GM12875 (cell line): Measurements from ENCODE around the gene MBOAT7.
"Not testable (repeated sequence)": the region's sequence is repeated elsewhere in the genome, so short reads cannot be mapped to it uniquely, and the experiment has no call there.

Source experiments
- H3K4me3 ChIP-seq: one replicate; pipeline ENCODE4 v1.5.1; 2011; ENCODE audit warnings: low read depth, low read length, control low read depth
- TF ChIP-seq, protein P1 (sequence below): IDR thresholded peaks from 2 replicates; pipeline ENCODE4 v1.5.1; 2011; ENCODE audit warnings: low read depth, mild to moderate bottlenecking, control low read depth, inconsistent platforms, low read length, moderate library complexity, borderline replicate concordance; ENCODE audit not compliant: insufficient read depth

MBOAT7 gene

DNA sequence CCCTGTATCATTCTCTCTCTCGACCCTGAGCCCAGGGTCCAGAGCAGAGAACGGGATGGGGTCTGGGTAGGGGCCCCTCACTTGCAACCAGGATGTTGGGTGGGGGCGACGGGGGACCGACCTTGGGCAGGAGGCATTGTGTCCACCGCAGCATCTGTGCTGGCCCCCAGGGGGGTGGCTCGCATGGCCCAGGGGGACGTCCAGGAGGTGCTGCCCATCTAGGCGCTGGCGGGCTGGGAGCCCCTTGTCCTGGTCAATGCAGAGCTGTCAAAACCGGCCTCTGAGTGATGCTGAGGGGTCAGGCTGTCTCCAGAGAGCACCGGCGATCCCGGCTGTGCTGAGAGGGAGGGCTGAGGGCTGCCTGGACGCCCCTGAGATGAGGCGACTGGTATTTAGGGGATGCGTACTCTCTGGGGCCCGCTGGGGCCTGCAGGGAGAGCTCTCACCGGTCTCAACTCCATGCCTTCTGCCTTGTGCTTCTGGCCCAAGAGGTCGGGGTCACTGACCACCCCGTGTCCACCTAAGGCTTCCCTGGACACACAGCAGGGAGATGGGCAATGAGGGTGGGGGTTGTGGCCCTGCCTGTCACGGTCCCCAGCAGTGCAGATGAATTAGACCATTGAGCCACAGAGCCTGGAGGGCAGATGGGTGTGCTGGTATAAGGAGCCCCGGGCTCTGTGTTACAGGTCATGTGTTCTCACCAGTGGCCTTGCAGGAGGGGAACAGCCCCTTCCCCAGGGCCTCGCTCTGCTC is 19.9 kb upstream of the MBOAT7 start:
- no peak overlapping the region for H3K4me3 ChIP-seq
- TF ChIP-seq, protein P1, sequence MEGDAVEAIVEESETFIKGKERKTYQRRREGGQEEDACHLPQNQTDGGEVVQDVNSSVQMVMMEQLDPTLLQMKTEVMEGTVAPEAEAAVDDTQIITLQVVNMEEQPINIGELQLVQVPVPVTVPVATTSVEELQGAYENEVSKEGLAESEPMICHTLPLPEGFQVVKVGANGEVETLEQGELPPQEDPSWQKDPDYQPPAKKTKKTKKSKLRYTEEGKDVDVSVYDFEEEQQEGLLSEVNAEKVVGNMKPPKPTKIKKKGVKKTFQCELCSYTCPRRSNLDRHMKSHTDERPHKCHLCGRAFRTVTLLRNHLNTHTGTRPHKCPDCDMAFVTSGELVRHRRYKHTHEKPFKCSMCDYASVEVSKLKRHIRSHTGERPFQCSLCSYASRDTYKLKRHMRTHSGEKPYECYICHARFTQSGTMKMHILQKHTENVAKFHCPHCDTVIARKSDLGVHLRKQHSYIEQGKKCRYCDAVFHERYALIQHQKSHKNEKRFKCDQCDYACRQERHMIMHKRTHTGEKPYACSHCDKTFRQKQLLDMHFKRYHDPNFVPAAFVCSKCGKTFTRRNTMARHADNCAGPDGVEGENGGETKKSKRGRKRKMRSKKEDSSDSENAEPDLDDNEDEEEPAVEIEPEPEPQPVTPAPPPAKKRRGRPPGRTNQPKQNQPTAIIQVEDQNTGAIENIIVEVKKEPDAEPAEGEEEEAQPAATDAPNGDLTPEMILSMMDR: no peak

DNA sequence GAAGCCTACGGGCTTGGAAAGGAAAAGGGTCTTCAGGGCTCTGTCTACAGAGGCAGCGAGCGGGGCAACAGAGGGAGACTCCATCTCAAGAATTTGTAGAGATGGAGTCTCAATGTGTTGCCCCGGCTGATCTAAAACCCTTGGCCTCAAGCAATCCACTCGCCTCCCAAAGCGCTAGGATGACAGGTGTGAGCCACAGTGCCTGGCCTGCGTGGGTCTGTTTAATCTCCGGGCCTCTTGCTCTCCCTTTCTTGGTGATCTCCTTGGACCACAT is 19.3 kb upstream of the MBOAT7 start:
- no peak overlapping the region for H3K4me3 ChIP-seq
- TF ChIP-seq, protein P1: no peak

DNA sequence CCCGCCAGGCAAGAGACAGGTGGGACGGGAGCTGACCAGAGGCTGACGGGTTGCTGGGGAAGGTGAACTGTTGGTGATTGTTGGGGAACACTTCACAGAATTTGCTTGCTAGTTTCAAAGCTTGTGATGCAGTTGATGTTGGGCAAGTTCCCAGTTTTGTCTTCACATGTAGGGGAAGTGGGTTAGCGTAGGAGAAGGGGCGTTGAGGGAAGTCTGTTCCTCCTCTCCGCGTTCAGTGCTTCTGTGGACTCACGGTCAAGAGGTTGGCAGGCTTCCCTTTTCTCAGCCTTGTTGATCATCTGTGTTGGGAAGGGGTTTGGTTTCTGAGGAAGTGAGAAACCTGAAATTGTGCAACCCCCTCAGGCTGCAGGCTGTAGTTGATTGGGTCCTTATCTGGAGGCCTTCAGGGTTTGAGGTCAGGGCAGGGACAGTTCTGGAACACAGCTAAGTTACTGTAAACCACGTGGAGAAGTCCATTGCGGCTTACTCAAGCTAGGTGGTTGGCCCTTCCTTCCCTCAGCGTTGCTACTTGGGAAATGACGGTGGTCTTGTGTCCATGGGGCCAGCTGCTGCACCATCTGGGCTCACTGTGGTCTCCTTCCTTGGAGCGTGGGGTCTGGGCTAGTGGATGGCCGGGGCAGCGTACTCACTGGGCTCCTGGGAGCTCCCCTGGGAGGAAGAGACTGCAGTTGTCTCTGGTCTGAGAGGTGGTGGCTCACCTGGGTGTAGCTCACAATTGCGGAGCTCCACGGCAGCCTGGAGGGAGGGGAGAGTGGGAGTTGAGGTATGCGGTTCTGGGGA is 18.8 kb upstream of the MBOAT7 start:
- TF ChIP-seq, protein P1: no peak
- no peak overlapping the region for H3K4me3 ChIP-seq

DNA sequence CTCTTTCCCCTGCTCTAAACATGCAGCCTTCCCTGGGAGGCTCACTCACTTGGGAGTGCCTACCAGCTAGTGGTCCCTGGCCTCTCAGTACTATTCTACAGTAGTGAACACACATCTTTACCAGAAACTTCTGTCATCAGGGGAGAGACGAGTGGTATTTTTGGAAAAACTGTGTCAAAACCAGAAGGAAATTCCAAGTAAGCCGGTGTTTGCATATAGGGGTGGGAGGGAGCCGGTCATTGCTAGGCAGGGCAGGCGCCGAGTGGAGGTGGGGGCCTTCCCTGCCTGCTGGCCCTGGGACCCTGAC is 18.2 kb upstream of the MBOAT7 start:
- TF ChIP-seq, protein P1: no peak
- no peak overlapping the region for H3K4me3 ChIP-seq

DNA sequence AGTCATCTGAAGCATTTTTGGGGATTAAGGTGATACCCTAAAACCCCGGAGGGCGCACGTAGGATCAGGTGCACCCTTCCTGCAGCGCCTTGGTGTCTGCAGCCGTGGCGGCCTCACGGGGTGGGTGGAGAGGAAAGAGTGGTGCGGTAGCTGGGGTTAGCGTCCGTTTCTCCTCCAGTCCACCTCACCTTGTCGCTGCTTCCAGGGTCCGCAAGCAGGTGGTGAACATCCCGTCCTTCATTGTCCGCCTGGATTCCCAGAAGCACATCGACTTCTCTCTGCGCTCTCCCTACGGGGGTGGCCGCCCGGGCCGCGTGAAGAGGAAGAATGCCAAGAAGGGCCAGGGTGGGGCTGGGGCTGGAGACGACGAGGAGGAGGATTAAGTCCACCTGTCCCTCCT is 17.8 kb upstream of the MBOAT7 start:
- H3K4me3 ChIP-seq: not testable (repeated sequence)

DNA sequence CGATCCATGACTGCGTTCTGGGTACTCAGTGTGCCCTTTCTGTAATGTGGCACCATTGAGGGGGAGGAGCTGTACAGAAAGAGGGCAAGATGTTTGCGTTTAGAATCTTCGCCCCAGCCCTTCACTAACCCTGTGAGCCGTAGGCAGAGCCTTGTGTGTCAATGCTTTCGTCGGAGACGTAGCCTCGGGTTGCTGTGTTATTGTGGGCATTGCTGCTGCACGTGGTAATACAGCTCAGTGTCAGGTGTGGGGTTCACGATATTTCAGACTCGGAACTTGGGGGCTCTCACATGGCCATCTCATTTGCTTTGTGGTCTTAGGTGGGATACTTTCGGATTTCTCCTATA is 17.4 kb upstream of the MBOAT7 start:
- no peak overlapping the region for H3K4me3 ChIP-seq
- TF ChIP-seq, protein P1: no peak

DNA sequence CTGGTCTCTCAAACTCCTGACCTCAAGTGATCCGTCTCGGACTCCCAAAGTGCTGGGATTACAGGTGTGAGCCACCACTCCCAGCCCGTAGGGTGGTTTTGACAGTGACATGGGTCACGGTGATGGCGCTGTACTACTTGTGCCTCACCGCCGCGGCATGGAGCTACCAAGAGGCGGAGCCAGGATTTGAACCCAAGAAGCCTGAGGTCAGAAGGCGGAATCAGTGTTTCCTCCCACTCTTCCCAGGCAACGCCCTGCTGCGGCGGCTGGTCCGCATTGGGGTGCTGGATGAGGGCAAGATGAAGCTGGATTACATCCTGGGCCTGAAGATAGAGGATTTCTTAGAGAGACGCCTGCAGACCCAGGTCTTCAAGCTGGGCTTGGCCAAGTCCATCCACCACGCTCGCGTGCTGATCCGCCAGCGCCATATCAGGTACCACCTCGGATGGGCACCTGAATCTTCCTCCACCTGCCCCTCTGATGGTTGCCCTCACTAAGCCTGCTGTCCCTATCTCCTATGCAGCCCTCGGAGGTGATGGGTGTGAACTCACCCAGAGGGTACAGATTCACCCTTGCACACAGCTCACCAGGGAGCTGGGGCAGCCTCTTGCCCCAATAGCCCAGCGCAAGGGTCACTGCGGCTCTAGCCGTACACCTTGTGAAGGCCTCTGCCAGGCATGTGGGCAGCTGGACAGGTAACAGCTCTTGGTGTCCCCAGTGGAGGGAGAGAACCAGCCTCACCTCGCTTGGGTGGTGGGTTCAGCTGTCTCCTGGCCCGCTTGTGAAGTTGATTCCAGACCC is 16.9 kb upstream of the MBOAT7 start:
- H3K4me3 ChIP-seq: no peak overlapping the region
- TF ChIP-seq, protein P1: no peak
